NT2/D1 (cell line): Measurements from ENCODE around the gene EXOC3L4.

Experiments
- SUZ12 ChIP-seq: IDR thresholded peaks from 2 replicates; pipeline ENCODE4 v1.6.1; 2011; ENCODE audit not compliant: insufficient read length, insufficient read depth; ENCODE audit errors: extremely low read depth
- YY1 ChIP-seq: IDR thresholded peaks from 2 replicates; pipeline ENCODE4 v1.6.1; 2011; ENCODE audit not compliant: insufficient read length, insufficient read depth

DNA sequence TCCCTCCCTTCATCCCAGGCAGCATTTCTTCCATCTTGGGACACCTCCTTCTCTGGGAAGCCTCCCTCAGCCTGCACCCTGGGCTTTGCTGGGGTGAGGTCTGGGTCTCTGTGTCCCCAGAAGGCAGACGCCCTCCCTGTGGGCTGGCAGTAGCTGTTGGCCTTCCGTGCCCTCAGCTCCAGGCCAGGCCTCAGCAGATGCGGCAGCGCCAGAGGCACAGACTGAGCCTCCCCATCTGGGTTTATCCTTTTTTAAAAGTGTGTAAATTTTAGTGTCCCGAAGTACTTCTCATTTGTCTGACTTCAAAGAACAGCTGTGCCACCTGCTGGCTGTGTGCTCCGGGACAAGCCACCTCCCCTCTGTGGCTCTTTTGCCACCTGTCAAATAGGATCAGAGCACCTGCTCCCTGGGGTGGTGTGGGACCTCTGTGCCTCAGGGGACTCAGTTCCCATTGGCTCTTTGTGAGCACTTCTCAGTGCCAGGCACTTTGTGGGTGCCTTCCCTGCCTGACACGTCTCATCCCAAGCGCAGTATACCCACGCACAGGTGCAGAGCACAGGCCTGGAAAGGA is 11.1 kb downstream of the EXOC3L4 start:
- TF ChIP-seq SUZ12 (no peak), YY1 (no peak)
